Measurements from ENCODE around the gene NMNAT3. TPM values are rescaled to one million over a fixed set of nuclear protein-coding genes. Genes with fewer than 3 reads are reported as not detected.

The NMNAT3 gene
- total RNA-seq, 2 experiments from 2014 or later: 1.2 to 1.3 TPM

GRCh38 chr3:139518926-139519842 lies 158.6 kb downstream of the NMNAT3 start:
- POLR2A ChIA-PET: no interaction called here
- no peaks in the 10 kb centered on the region for H3K9me3 Mint-ChIP-seq
- no peaks in the 10 kb centered on the region for H3K4me1 Mint-ChIP-seq
- no peak for DNase-seq
- no peaks in the 10 kb centered on the region for H3K36me3 Mint-ChIP-seq
- H3K27ac Mint-ChIP-seq: no peak overlapping the region
- no peak for ATAC-seq (ENCODE audit: low read depth)
- no peak overlapping the region for H3K4me3 Mint-ChIP-seq
- peaks cover 2% of the 10 kb centered on the region for H3K27me3 Mint-ChIP-seq

- POLR2A ChIA-PET: no interaction called here
- no peaks in the 10 kb centered on the region for H3K36me3 Mint-ChIP-seq
- no peaks in the 10 kb centered on the region for H3K9me3 Mint-ChIP-seq
- ATAC-seq (ENCODE audit: low read depth) (no peak), DNase-seq (no peak)
- peaks cover 2% of the 10 kb centered on the region for H3K27me3 Mint-ChIP-seq
- H3K4me3 Mint-ChIP-seq: no peak overlapping the region
- H3K27ac Mint-ChIP-seq: no peak overlapping the region
- H3K4me1 Mint-ChIP-seq: no peaks in the 10 kb centered on the region
These were observed 159.5 kb downstream of the NMNAT3 start for GRCh38 chr3:139518306-139518705.

GRCh38 chr3:139517321-139518065 lies 160.3 kb downstream of the NMNAT3 start:
- no peak overlapping the region for H3K4me3 Mint-ChIP-seq
- H3K27me3 Mint-ChIP-seq: no peaks in the 10 kb centered on the region
- POLR2A ChIA-PET: no interaction called here
- ATAC-seq (ENCODE audit: low read depth) (no peak), DNase-seq (no peak)
- H3K27ac Mint-ChIP-seq: no peak overlapping the region
- no peaks in the 10 kb centered on the region for H3K36me3 Mint-ChIP-seq
- no peaks in the 10 kb centered on the region for H3K4me1 Mint-ChIP-seq
- H3K9me3 Mint-ChIP-seq: no peaks in the 10 kb centered on the region

- Mint-ChIP-seq H3K4me1 (no peaks in the 10 kb centered on the region), H3K4me3 (no peak overlapping the region), H3K27ac (no peak overlapping the region), H3K9me3 (no peaks in the 10 kb centered on the region), H3K36me3 (no peaks in the 10 kb centered on the region), H3K27me3 (no peaks in the 10 kb centered on the region)
- ATAC-seq (ENCODE audit: low read depth): no peak
- no peak for DNase-seq
- POLR2A ChIA-PET: no interaction called here
These were observed 163.0 kb downstream of the NMNAT3 start for GRCh38 chr3:139514741-139515140.

Other genes starting within 250 kb of the NMNAT3 start
- gene RBP2, start 201.5 kb downstream of the NMNAT3 start, total RNA-seq: not detected
- not detected for gene RBP1, start 138.2 kb downstream of the NMNAT3 start, total RNA-seq